SK-N-MC (cell line): ENCODE data around the gene SMAP1.

Experiments used
- EZH2 ChIP-seq: fragments of 200-600 bp; sonication (generic); IDR thresholded peaks from one replicate; pipeline ENCODE4 v1.6.1; 2017; ENCODE audit warnings: antibody characterized with exemption
- POLR2AphosphoS5 ChIP-seq: IDR thresholded peaks from 2 replicates; pipeline ENCODE4 v1.6.1; 2012; ENCODE audit warnings: mild to moderate bottlenecking, low read depth, low read length, borderline replicate concordance

DNA sequence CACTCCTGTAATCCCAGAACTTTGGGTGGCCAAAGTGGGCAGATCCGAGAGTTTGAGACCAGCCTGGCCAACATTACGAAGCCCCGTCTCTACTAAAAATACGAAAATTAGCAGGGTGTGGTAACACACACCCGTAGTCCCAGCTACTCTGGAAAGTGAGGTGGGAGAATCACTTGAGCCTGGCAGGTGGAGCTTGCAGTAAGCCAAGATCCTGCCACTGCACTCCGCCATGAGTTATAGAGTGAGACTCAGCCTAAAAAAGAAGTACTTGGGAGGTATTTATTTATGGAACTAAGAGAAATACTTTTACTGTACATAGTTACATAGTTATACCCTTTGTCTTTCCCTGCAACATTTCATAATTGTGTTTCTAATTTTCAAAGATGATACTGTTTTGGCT is 67.8 kb downstream of the SMAP1 start:
- TF ChIP-seq EZH2 (no peak), POLR2AphosphoS5 (no peak)
